Lower leg skin (tissue), 4 donors: ENCODE results near the gene CEACAM5. TPM values are rescaled to one million over a fixed set of nuclear protein-coding genes. Genes with fewer than 3 reads are reported as not detected.
"Not testable (repeated sequence)": the region's sequence is repeated elsewhere in the genome, so short reads cannot be mapped to it uniquely, and the experiment has no call there.

ENCODE experiments used
- DNase-seq, 2 donors: peaks; one replicate each; pipeline ENCODE4 v3.0.0-alpha.2; 2019; ENCODE audit warnings: low spot score in 2 of 2
- H3K4me3 ChIP-seq: fragments of 200-600 bp; sonication (generic); 2 replicates; pipeline ENCODE4 v1.5.1; 2017; ENCODE audit warnings: mild to moderate bottlenecking, low read depth; ENCODE audit not compliant: poor library complexity, severe bottlenecking
- POLR2A ChIP-seq, 2 donors: fragments of 450-650 bp; IDR thresholded peaks; one replicate each; pipeline ENCODE4 v1.6.1; 2016 to 2017; ENCODE audit warnings: antibody characterized with exemption in 2 of 2, mild to moderate bottlenecking in 1 of 2, moderate library complexity in 1 of 2
- WGBS, 2 donors: methylation state at CpG; one replicate each; pipeline ENCODE4 v1.1.5; 2018; 5-methylcytosine and 5-hydroxymethylcytosine counted together
- intact Hi-C: fragments of 100-400 bp; cut with DNase I; formaldehyde crosslinking; loops from one replicate; pipeline ENCODE4 v1.15.0; 2023; ENCODE audit warnings: low total_unique reads
- total RNA-seq, 4 donors: library from RNA; depleted of rRNA; stranded (reverse); fragments of >200 nt; gene quantifications; one replicate each; pipeline ENCODE4 v1.1.0, GENCODE V29; 2016
- TF ChIP-seq, protein P1 (sequence below), 3 donors: fragments of 450-650 bp; IDR thresholded peaks; one replicate each; pipeline ENCODE4 v1.5.1; 2016; ENCODE audit warnings: antibody characterized with exemption in 3 of 3, mild to moderate bottlenecking in 3 of 3, moderate library complexity in 2 of 3

CEACAM5 gene
- total RNA-seq, 4 donors from 2014 or later = 6.0 to 14.0 (median 9.1) TPM

DNA sequence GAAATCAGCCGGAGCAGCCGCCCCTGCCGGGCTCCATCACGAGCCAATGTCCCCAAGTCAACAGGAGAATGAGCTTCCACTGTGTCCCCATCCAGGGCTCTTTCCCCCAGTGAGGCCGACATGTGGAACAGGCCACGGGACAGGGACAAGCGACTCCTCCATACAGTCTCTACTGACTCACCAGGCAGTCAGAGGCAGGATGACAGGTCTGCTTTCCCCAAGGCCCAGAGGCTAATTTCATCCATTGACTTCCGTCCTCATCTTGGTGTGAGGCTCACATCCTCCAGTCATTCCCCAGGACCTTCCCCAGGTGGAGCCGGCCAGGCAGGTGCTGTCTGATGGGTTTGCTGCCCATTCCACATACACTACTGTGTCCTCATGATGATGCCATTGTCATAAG, 50.4 kb downstream of the CEACAM5 start:
- no peak for TF ChIP-seq POLR2A (IDR thresholded peaks at IDR 0.05)
- TF ChIP-seq, protein P1, sequence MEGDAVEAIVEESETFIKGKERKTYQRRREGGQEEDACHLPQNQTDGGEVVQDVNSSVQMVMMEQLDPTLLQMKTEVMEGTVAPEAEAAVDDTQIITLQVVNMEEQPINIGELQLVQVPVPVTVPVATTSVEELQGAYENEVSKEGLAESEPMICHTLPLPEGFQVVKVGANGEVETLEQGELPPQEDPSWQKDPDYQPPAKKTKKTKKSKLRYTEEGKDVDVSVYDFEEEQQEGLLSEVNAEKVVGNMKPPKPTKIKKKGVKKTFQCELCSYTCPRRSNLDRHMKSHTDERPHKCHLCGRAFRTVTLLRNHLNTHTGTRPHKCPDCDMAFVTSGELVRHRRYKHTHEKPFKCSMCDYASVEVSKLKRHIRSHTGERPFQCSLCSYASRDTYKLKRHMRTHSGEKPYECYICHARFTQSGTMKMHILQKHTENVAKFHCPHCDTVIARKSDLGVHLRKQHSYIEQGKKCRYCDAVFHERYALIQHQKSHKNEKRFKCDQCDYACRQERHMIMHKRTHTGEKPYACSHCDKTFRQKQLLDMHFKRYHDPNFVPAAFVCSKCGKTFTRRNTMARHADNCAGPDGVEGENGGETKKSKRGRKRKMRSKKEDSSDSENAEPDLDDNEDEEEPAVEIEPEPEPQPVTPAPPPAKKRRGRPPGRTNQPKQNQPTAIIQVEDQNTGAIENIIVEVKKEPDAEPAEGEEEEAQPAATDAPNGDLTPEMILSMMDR (IDR thresholded peaks at IDR 0.05) = no peak
- WGBS, 2 donors = 72 to 82% methylated on average over 9 of the region's 9 CpGs
- intact Hi-C loops = no loop called here
- H3K4me3 ChIP-seq = no peak overlapping the region
- peak in 1 of 2 donors; percentile 75 for DNase-seq

DNA sequence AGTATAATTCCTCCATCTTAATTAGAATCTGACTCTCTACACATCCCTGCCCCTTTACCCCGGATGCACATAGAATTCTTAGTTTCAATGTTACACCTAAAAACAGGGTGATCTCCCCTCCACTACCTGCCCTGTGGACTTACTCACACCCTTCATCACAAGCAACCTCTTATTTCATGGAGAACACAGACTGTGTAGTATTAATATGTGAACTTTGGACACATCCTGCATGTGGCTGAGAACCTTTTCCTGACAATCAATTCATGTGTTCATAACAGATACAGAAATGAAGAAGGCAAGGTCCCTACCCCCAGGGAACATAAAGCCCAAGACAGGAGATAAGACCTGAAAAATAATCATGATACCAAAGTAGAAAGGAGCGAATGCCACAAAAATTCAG, 58.7 kb downstream of the CEACAM5 start:
- 86 to 94% methylated on average over 2 of the region's 2 CpGs for WGBS, 2 donors
- H3K4me3 ChIP-seq = no peak overlapping the region
- DNase-seq = no peak
- intact Hi-C loops = no loop called here
- TF ChIP-seq, protein P1 (IDR thresholded peaks at IDR 0.05) = no peak
- TF ChIP-seq POLR2A (IDR thresholded peaks at IDR 0.05) = no peak

DNA sequence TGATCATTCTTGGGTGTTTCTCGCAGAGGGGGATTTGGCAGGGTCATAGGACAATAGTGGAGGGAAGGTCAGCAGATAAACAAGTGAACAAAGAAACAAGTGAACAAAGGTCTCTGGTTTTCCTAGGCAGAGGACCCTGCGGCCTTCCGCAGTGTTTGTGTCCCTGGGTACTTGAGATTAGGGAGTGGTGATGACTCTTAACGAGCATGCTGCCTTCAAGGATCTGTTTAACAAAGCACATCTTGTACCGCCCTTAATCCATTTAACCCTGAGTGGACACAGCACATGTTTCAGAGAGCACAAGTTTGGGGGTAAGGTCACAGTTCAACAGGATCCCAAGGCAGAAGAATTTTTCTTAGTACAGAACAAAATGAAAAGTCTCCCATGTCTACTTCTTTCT, 59.7 kb downstream of the CEACAM5 start:
- WGBS, 2 donors = 64 to 65% methylated on average over 4 to 5 of the region's 5 CpGs
- DNase-seq, H3K4me3 ChIP-seq, intact Hi-C loops: not testable (repeated sequence)

DNA sequence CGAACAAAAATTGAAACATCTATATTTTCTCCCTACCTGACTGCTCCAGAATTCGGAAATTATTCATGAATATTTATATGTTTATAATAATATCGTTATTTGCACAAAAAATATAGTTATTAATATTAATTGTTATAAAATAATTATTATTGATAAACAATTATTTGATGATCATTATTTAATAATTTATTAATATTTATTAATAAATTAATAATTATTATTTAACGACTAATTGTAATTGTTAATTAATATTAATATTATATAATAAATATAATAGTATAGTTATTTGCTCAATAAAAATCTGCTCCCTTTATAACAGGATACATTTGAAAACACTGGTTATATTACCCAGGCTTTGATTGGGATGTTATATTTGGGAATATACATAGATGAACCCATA, 61.2 kb downstream of the CEACAM5 start:
- 94% methylated on average over 4 of the region's 4 CpGs for WGBS, 2 donors
- intact Hi-C loops = no loop called here

DNA sequence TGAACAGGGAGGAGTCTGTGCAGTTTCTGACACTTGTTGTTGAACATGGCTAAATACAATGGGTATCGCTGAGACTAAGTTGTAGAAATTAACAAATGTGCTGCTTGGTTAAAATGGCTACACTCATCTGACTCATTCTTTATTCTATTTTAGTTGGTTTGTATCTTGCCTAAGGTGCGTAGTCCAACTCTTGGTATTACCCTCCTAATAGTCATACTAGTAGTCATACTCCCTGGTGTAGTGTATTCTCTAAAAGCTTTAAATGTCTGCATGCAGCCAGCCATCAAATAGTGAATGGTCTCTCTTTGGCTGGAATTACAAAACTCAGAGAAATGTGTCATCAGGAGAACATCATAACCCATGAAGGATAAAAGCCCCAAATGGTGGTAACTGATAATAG, 63.0 kb downstream of the CEACAM5 start:
- 84 to 88% methylated on average over 2 of the region's 2 CpGs for WGBS, 2 donors
- TF ChIP-seq, protein P1 (IDR thresholded peaks at IDR 0.05) = no peak
- TF ChIP-seq POLR2A (IDR thresholded peaks at IDR 0.05) = no peak
- intact Hi-C loops = no loop called here

More for the DNA sequence above, 61.2 kb downstream of the CEACAM5 start:
- TF ChIP-seq POLR2A (IDR thresholded peaks at IDR 0.05) = no peak
- TF ChIP-seq, protein P1 (IDR thresholded peaks at IDR 0.05) = no peak
- H3K4me3 ChIP-seq = no peak overlapping the region
- DNase-seq = no peak

DNA sequence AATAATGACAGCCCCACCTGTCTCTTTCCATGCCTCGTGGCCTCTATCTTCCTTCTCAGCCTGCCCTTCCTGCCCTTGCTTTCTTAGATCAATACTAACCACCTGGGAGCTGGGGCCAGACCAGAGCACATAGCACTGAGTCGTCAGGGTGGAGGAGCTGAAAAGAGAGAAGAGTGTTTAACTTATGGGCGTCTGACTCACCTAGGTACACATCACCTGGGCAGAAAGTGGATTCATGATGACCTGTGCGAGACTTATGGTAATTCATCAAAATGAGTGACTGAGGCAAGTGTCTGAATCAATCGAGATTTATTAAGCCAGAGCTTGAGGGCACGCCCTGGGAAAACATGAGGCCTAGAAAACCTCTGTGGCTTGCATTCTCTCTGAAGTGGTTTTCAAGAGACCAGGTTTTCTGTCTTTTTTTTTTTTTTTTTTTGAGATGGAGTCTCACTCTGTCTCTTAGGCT, 66.1 kb downstream of the CEACAM5 start:
- TF ChIP-seq, protein P1 (IDR thresholded peaks at IDR 0.05) = no peak
- no peak for TF ChIP-seq POLR2A (IDR thresholded peaks at IDR 0.05)
- H3K4me3 ChIP-seq = no peak overlapping the region
- WGBS, 2 donors = 38 to 45% methylated on average over 6 of the region's 6 CpGs
- no peak for DNase-seq
- intact Hi-C loops = no loop called here

More for the DNA sequence above, 63.0 kb downstream of the CEACAM5 start:
- no peak overlapping the region for H3K4me3 ChIP-seq
- DNase-seq = no peak
